GM12873 (cell line): ENCODE results near the gene PDCD11.

Experiments used
- TF ChIP-seq, protein P1 (sequence below): IDR thresholded peaks from 2 replicates; pipeline ENCODE4 v1.5.1; 2012; ENCODE audit warnings: low read depth, mild to moderate bottlenecking, moderate library complexity, low read length, control low read depth; ENCODE audit not compliant: insufficient read depth; ENCODE audit errors: missing control alignments

The PDCD11 gene

DNA sequence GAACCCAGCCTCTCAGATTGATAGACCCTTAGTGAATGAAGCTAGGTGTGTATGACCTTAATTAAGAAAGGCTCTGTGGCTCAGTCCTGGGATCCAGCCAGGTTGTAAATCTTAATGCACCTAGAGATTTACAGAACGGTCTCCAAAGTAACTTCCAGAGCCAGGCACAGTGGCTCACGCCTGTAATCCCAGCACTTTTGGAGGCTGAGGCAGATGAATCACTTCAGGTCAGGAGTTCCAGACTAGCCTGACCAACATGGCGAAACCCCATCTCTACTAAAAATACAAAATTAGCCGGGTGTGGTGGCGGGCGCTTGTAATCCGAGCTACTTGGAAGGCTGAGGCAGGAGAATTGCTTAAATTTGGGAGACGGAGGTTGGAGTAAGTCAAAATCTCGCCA is 31.4 kb downstream of the PDCD11 start:
- TF ChIP-seq, protein P1, sequence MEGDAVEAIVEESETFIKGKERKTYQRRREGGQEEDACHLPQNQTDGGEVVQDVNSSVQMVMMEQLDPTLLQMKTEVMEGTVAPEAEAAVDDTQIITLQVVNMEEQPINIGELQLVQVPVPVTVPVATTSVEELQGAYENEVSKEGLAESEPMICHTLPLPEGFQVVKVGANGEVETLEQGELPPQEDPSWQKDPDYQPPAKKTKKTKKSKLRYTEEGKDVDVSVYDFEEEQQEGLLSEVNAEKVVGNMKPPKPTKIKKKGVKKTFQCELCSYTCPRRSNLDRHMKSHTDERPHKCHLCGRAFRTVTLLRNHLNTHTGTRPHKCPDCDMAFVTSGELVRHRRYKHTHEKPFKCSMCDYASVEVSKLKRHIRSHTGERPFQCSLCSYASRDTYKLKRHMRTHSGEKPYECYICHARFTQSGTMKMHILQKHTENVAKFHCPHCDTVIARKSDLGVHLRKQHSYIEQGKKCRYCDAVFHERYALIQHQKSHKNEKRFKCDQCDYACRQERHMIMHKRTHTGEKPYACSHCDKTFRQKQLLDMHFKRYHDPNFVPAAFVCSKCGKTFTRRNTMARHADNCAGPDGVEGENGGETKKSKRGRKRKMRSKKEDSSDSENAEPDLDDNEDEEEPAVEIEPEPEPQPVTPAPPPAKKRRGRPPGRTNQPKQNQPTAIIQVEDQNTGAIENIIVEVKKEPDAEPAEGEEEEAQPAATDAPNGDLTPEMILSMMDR: no peak

GRCh38 chr10:103428989-103429643 is 32.7 kb downstream of the PDCD11 start:
- TF ChIP-seq, protein P1: no peak

DNA sequence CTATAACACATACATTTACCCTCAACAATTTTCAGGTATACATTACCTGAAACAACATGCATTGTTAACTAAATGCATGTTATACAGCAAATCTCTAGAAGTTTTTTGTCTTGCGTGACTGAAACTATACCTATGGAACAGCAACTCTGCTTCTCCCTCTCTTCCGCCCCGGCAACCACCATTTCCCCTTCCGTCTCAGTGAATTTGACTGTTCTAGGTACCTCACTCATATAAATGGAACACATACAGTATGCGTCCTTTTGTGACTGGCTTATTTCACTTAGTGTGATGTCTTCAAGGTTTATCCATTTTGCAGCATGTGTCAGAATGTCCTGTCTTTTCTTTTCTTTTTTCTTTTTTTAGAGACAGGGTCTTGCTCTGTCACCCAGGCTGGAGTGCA is 33.2 kb downstream of the PDCD11 start:
- TF ChIP-seq, protein P1: no peak

- TF ChIP-seq, protein P1: no peak
Measured at GRCh38 chr10:103431902-103432301, 35.5 kb downstream of the PDCD11 start.

DNA sequence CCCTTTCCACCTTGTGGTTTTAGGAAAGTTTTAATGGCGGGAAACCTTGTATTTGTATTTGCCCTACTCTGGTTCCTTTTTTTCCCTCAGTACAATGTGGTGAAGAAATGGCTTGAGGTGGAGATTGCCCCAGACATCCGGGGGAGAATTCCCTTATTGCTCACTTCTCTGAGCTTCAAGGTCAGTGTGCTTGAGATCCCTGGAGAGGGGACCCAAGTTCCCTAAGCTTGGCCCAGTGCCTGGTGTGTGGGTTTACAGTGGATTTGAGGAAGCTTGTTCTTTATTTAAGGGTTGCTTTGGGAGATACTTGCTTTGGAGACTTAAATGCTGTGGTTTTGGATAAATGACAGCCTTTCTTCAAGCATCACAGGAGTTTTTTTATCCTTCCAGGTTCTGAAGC is 37.4 kb downstream of the PDCD11 start:
- TF ChIP-seq, protein P1: no peak

- TF ChIP-seq, protein P1: no peak
Measured at GRCh38 chr10:103439776-103440175, 43.4 kb downstream of the PDCD11 start.

DNA sequence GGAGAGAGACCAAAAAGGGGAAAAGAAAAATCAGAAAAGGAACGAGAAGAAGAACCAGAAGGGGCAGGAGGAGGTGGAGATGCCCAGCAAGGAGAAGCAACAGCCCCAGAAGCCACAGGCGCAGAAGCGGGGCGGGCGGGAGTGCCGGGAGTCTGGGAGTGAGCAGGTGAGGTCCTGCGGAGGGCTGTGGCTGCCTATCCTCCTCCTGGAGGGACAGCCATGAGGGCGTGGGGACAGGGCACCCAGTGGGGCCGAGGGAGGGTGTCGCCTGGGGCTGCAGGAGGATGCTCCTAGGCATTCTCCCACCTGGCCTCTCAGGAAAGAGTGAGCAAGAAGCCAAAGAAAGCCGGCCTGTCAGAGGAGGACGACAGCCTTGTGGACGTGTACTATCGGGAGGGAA is 44.0 kb downstream of the PDCD11 start:
- TF ChIP-seq, protein P1: no peak
